Upper lobe of left lung (tissue), 6 donors: Measurements from ENCODE around the gene LTBP4. TPM values are rescaled to one million over a fixed set of nuclear protein-coding genes. Genes with fewer than 3 reads are reported as not detected.
A peak's percentile ranks its signal among the peaks of the same experiment; 100 is the strongest.

Experiments
- ATAC-seq, 2 donors: fragments of 200-7000 bp; cut with Tn5 transposase; one replicate each; pipeline ENCODE4 v1.9.1; 2022; ENCODE audit warnings: mild to moderate bottlenecking in 2 of 2, moderate library complexity in 2 of 2; ENCODE audit not compliant: low FRiP score in 2 of 2
- DNase-seq, 2 donors: peaks; one replicate each; pipeline ENCODE4 v3.0.0-alpha.2; 2019 to 2020
- H3K27ac ChIP-seq, 4 donors: fragments of 200-600 bp; sonication (generic); one replicate each; pipeline ENCODE4 v1.5.1; 2016 to 2019
- H3K27me3 ChIP-seq, 4 donors: fragments of 200-600 bp; sonication (generic); one replicate each; pipeline ENCODE4 v1.5.1; 2017 to 2019
- H3K36me3 ChIP-seq, 4 donors: fragments of 200-600 bp; sonication (generic); one replicate each; pipeline ENCODE4 v1.5.1; 2016 to 2019
- H3K4me1 ChIP-seq, 4 donors: fragments of 200-600 bp; sonication (generic); one replicate each; pipeline ENCODE4 v1.5.1; 2018 to 2019
- H3K4me3 ChIP-seq, 4 donors: fragments of 200-600 bp; sonication (generic); one replicate each; pipeline ENCODE4 v1.5.1; 2017 to 2019; ENCODE audit warnings: mild to moderate bottlenecking in 2 of 4, moderate library complexity in 1 of 4
- H3K9me3 ChIP-seq, 4 donors: fragments of 200-600 bp; sonication (generic); one replicate each; pipeline ENCODE4 v1.5.1; 2018 to 2019
- CTCF ChIP-seq, 6 experiments: fragments of 450-650 bp in 4 of 6; fragments of 200-600 bp in 2 of 6; sonication (generic) in 2 of 6; IDR thresholded peaks; one replicate each; pipeline ENCODE4 v1.5.1; 2016 to 2019; ENCODE audit warnings: antibody characterized with exemption in 6 of 6
- EP300 ChIP-seq, 4 donors: sonication (generic); formaldehyde crosslinking; IDR thresholded peaks; one replicate each; pipeline ENCODE4 v1.5.1; 2017; ENCODE audit warnings: antibody characterized with exemption in 4 of 4, control low read depth in 2 of 4
- POLR2A ChIP-seq, 4 donors: fragments of 450-650 bp; IDR thresholded peaks; one replicate each; pipeline ENCODE4 v1.5.1; 2016 to 2017; ENCODE audit warnings: antibody characterized with exemption in 4 of 4, mild to moderate bottlenecking in 2 of 4
- POLR2AphosphoS5 ChIP-seq, 2 donors: sonication (generic); formaldehyde crosslinking; IDR thresholded peaks; one replicate each; pipeline ENCODE4 v1.5.1; 2017; ENCODE audit warnings: antibody characterized with exemption in 2 of 2
- WGBS, 2 donors: methylation state at CpG; one replicate each; pipeline ENCODE4 v1.1.5; 2017 to 2018; 5-methylcytosine and 5-hydroxymethylcytosine counted together
- total RNA-seq, 6 donors: library from RNA; depleted of rRNA in 4 of 6; stranded (reverse); fragments of >200 nt in 4 of 6; gene quantifications; one replicate each; pipeline versions ENCODE4 v1.1.0 to v1.2.1, GENCODE V29; 2016 to 2021
- donor health status: DM: no; HTN: no; CAD: no; lungs with moderate emphysema.
- donor health status: DM: no; HTN: yes; CAD: no; lungs with severe emphysema.

The LTBP4 gene
- total RNA-seq, 6 donors from 2014 or later = 125 to 541 (median 401) TPM

- H3K4me1 ChIP-seq = peaks cover 15 to 24% (median 19%) of the 10 kb centered on the region in 4 donors
- H3K27ac ChIP-seq = peak within 1 kb of the TSS; percentile 83 to 93 (median 87)
- no peaks in the 10 kb centered on the region for H3K27me3 ChIP-seq
- H3K9me3 ChIP-seq = no peaks in the 10 kb centered on the region
- DNase-seq (peak; percentile 93 to 95), ATAC-seq (peak; percentile 96 to 99)
- 3 to 4% methylated on average over 17 to 43 of the region's 55 CpGs for WGBS, 2 donors
- TF ChIP-seq EP300 (IDR thresholded peaks at IDR 0.05) = no peak
- peak; percentile 74 to 79 for TF ChIP-seq POLR2AphosphoS5 (IDR thresholded peaks at IDR 0.05)
- TF ChIP-seq POLR2A (IDR thresholded peaks at IDR 0.05) = peak; percentile 54 to 87 (median 66)
- TF ChIP-seq CTCF (IDR thresholded peaks at IDR 0.05) = no peak
- H3K36me3 ChIP-seq = peaks cover 0 to 35% (median 17%) of the 10 kb centered on the region in 4 donors
- peak within 1 kb of the TSS; percentile 54 to 99 (median 78) for H3K4me3 ChIP-seq
Observed at GRCh38 chr19:40576585-40577451, 24.4 kb upstream of the LTBP4 start, which contains the start of gene SHKBP1. SHKBP1 (plus strand) TSS chr19:40576873; CDS start chr19:40576900, 27 bp downstream.

GRCh38 chr19:40578442-40578908, 22.7 kb upstream of the LTBP4 start:
- no peaks in the 10 kb centered on the region for H3K9me3 ChIP-seq
- H3K4me3 ChIP-seq = no peak overlapping the region
- WGBS, 2 donors = 87% methylated on average over 12 of the region's 12 CpGs
- DNase-seq (no peak), ATAC-seq (no peak)
- H3K4me1 ChIP-seq = peaks cover 15 to 24% (median 19%) of the 10 kb centered on the region in 4 donors
- peaks cover 5 to 52% (median 32%) of the 10 kb centered on the region in 4 donors for H3K36me3 ChIP-seq
- no peaks in the 10 kb centered on the region for H3K27me3 ChIP-seq
- no peak overlapping the region for H3K27ac ChIP-seq
- no peak for TF ChIP-seq CTCF (IDR thresholded peaks at IDR 0.05)
- TF ChIP-seq EP300 (IDR thresholded peaks at IDR 0.05) = no peak
- no peak for TF ChIP-seq POLR2AphosphoS5 (IDR thresholded peaks at IDR 0.05)

- no peaks in the 10 kb centered on the region for H3K9me3 ChIP-seq
- DNase-seq (no peak), ATAC-seq (no peak)
- peaks cover 5 to 68% (median 43%) of the 10 kb centered on the region in 4 donors for H3K36me3 ChIP-seq
- peak overlapping the region; percentile 72 to 85 (median 83) for H3K27ac ChIP-seq
- H3K4me3 ChIP-seq = no peak overlapping the region
- no peaks in the 10 kb centered on the region for H3K27me3 ChIP-seq
- H3K4me1 ChIP-seq = peaks cover 15 to 24% (median 19%) of the 10 kb centered on the region in 4 donors
- 100% methylated on average over 12 to 13 of the region's 13 CpGs for WGBS, 2 donors
- TF ChIP-seq POLR2A (IDR thresholded peaks at IDR 0.05) (no peak), POLR2AphosphoS5 (IDR thresholded peaks at IDR 0.05) (no peak), CTCF (IDR thresholded peaks at IDR 0.05) (no peak), EP300 (IDR thresholded peaks at IDR 0.05) (no peak)
Observed at GRCh38 chr19:40580619-40581018, 20.6 kb upstream of the LTBP4 start.

- no peak for DNase-seq
- Histone ChIP-seq H3K4me1 (peaks cover 10 to 18% (median 16%) of the 10 kb centered on the region in 4 donors), H3K27me3 (no peaks in the 10 kb centered on the region), H3K36me3 (peaks cover 5 to 75% (median 46%) of the 10 kb centered on the region in 4 donors), H3K4me3 (no peak overlapping the region), H3K27ac (no peak overlapping the region), H3K9me3 (no peaks in the 10 kb centered on the region)
- TF ChIP-seq POLR2AphosphoS5 (IDR thresholded peaks at IDR 0.05) (no peak), POLR2A (IDR thresholded peaks at IDR 0.05) (no peak), EP300 (IDR thresholded peaks at IDR 0.05) (no peak), CTCF (IDR thresholded peaks at IDR 0.05) (no peak)
- WGBS, 2 donors = 89 to 96% methylated on average over 5 of the region's 5 CpGs
- ATAC-seq = no peak
Observed at GRCh38 chr19:40581531-40581930, 19.6 kb upstream of the LTBP4 start.
